IMR-90 (cell line): ENCODE results near the gene ZNF827. TPM values are rescaled to one million over a fixed set of nuclear protein-coding genes. Genes with fewer than 3 reads are reported as not detected.

Source experiments
- ATAC-seq: fragments of 200-7000 bp; cut with Tn5 transposase; 2 replicates; pipeline ENCODE4 v1.9.1; 2020; ENCODE audit warnings: low read depth, mild to moderate bottlenecking, moderate library complexity
- BruUV-seq: library from RNA; stranded (reverse); fragments of 400-500 nt; replicated peaks from 2 replicates; lab custom pipeline; 2021; lab: Mats Ljungman, UMichigan
- CTCF ChIA-PET: fragments of 300-600 bp; formaldehyde crosslinking; extraction: SDS; loops from one replicate; lab custom pipeline; 2021; ENCODE audit warnings: antibody characterized with exemption; lab: Yijun Ruan, JAX
- POLR2A ChIA-PET: fragments of 300-600 bp; sonication (Branson Sonifier 250); formaldehyde crosslinking; loops from one replicate; lab custom pipeline; 2022; ENCODE audit warnings: antibody characterized with exemption; ENCODE audit not compliant: unreplicated experiment; lab: Charles Lee
- DNase-seq: peaks from one replicate; pipeline ENCODE4 v3.0.0; 2013
- H2AFZ ChIP-seq: replicated peaks from 2 replicates; pipeline ENCODE3; 2013; ENCODE audit warnings: low read length, mild to moderate bottlenecking; ENCODE audit not compliant: poor library complexity
- H2AK5ac ChIP-seq: 2 replicates; pipeline ENCODE4 v1.6.1; 2013; ENCODE audit warnings: low read depth, low read length, inconsistent platforms
- H2AK9ac ChIP-seq: replicated peaks from 2 replicates; pipeline ENCODE3; 2013; ENCODE audit warnings: mild to moderate bottlenecking, low read depth, low read length, moderate library complexity; ENCODE audit not compliant: poor library complexity
- H2BK120ac ChIP-seq: 2 replicates; pipeline ENCODE4 v1.6.1; 2013; ENCODE audit warnings: low read depth, low read length, inconsistent platforms
- H2BK15ac ChIP-seq: 3 replicates; pipeline ENCODE4 v1.6.1; 2013; ENCODE audit warnings: low read depth, low read length, inconsistent platforms
- H2BK20ac ChIP-seq: 2 replicates; pipeline ENCODE4 v1.6.1; 2013; ENCODE audit warnings: low read depth, mild to moderate bottlenecking, inconsistent platforms, low read length, moderate library complexity
- H2BK5ac ChIP-seq: 2 replicates; pipeline ENCODE4 v1.6.1; 2013; ENCODE audit warnings: mild to moderate bottlenecking, low read depth, low read length, inconsistent platforms; ENCODE audit not compliant: poor library complexity, severe bottlenecking
- H3K14ac ChIP-seq: replicated peaks from 2 replicates; pipeline ENCODE4 v1.6.1; 2013; ENCODE audit warnings: low read depth, low read length, inconsistent platforms
- H3K18ac ChIP-seq: 2 replicates; pipeline ENCODE4 v1.6.1; 2013; ENCODE audit warnings: low read depth, low read length, control low read depth
- H3K23ac ChIP-seq: 2 replicates; pipeline ENCODE4 v1.6.1; 2013; ENCODE audit warnings: low read depth, low read length, inconsistent platforms
- H3K27ac ChIP-seq: 2 replicates; pipeline ENCODE4 v1.5.1; 2013; ENCODE audit warnings: mild to moderate bottlenecking, control low read depth, low read length; ENCODE audit not compliant: insufficient read depth
- H3K27me3 ChIP-seq: 2 replicates; pipeline ENCODE4 v1.6.1; 2013; ENCODE audit warnings: low read length; ENCODE audit not compliant: control insufficient read depth, insufficient read depth
- H3K36me3 ChIP-seq: 2 replicates; pipeline ENCODE4 v1.6.1; 2013; ENCODE audit warnings: low read length, mixed read lengths; ENCODE audit not compliant: control insufficient read depth, insufficient read depth
- H3K4ac ChIP-seq: 2 replicates; pipeline ENCODE4 v1.6.1; 2013; ENCODE audit warnings: low read depth, low read length, inconsistent platforms
- H3K4me1 ChIP-seq: 2 replicates; pipeline ENCODE4 v1.6.1; 2013; ENCODE audit warnings: low read length, mixed read lengths; ENCODE audit not compliant: control insufficient read depth, insufficient read depth
- H3K4me2 ChIP-seq: 2 replicates; pipeline ENCODE4 v1.6.1; 2013; ENCODE audit warnings: low read depth, mild to moderate bottlenecking, control low read depth, low read length, moderate library complexity
- H3K4me3 ChIP-seq: 2 replicates; pipeline ENCODE4 v1.5.1; 2013; ENCODE audit warnings: low read depth, mild to moderate bottlenecking, control low read depth, low read length, moderate library complexity; ENCODE audit not compliant: insufficient read depth
- H3K56ac ChIP-seq: 2 replicates; pipeline ENCODE4 v1.6.1; 2013; ENCODE audit warnings: low read length, inconsistent platforms; ENCODE audit not compliant: insufficient read depth; ENCODE audit errors: extremely low read depth
- H3K79me1 ChIP-seq, 2 experiments: 2 replicates each; pipeline ENCODE4 v1.6.1; 2013; ENCODE audit warnings: low read length in 2 of 2, inconsistent platforms in 1 of 2, low read depth in 1 of 2
- H3K9ac ChIP-seq: 2 replicates; pipeline ENCODE4 v1.6.1; 2013; ENCODE audit warnings: low read depth, low read length, control low read depth
- H3K9me1 ChIP-seq: 2 replicates; pipeline ENCODE4 v1.6.1; 2013; ENCODE audit warnings: low read length, inconsistent platforms; ENCODE audit not compliant: insufficient read depth
- H3K9me3 ChIP-seq: 2 replicates; pipeline ENCODE4 v1.6.1; 2013; ENCODE audit warnings: low read length; ENCODE audit not compliant: control insufficient read depth, insufficient read depth
- H4K20me1 ChIP-seq: 2 replicates; pipeline ENCODE4 v1.6.1; 2013; ENCODE audit warnings: low read length, inconsistent platforms; ENCODE audit not compliant: insufficient read depth
- H4K5ac ChIP-seq: 2 replicates; pipeline ENCODE4 v1.6.1; 2013; ENCODE audit warnings: mild to moderate bottlenecking, low read depth, low read length, control low read depth
- H4K8ac ChIP-seq, 2 experiments: 2 replicates each; pipeline ENCODE4 v1.6.1; 2013; ENCODE audit warnings: low read depth in 2 of 2, low read length in 2 of 2, control low read depth in 1 of 2, inconsistent platforms in 1 of 2
- H4K91ac ChIP-seq: 2 replicates; pipeline ENCODE4 v1.6.1; 2013; ENCODE audit warnings: low read depth, low read length, inconsistent platforms; ENCODE audit not compliant: insufficient read depth
- BHLHE40 ChIP-seq: fragments of 150-350 bp; IDR thresholded peaks from 2 replicates; pipeline ENCODE4 v1.6.1; 2016; ENCODE audit warnings: mild to moderate bottlenecking, low read depth, low read length
- CEBPB ChIP-seq: IDR thresholded peaks from 2 replicates; pipeline ENCODE4 v1.6.1; 2012; ENCODE audit warnings: low read depth, low read length, improper control_type of control experiment
- CHD1 ChIP-seq: IDR thresholded peaks from 2 replicates; pipeline ENCODE4 v1.6.1; 2012; ENCODE audit warnings: low read depth, low read length, improper control_type of control experiment
- MAFK ChIP-seq: IDR thresholded peaks from 2 replicates; pipeline ENCODE4 v1.6.1; 2012; ENCODE audit warnings: low read depth, low read length, improper control_type of control experiment
- MAZ ChIP-seq: IDR thresholded peaks from 2 replicates; pipeline ENCODE4 v1.6.1; 2012; ENCODE audit warnings: low read depth, mild to moderate bottlenecking, low read length, improper control_type of control experiment, moderate library complexity, borderline replicate concordance
- MXI1 ChIP-seq: IDR thresholded peaks from 2 replicates; pipeline ENCODE4 v1.6.1; 2012; ENCODE audit warnings: low read depth, mild to moderate bottlenecking, low read length, moderate library complexity, borderline replicate concordance
- NFE2L2 ChIP-seq: fragments of 150-350 bp; IDR thresholded peaks from 2 replicates; pipeline ENCODE4 v1.6.1; 2016; ENCODE audit warnings: low read depth, mild to moderate bottlenecking, low read length
- POLR2A ChIP-seq: IDR thresholded peaks from 2 replicates; pipeline ENCODE4 v1.6.1; 2012; ENCODE audit warnings: mild to moderate bottlenecking, low read depth, low read length
- RAD21 ChIP-seq: IDR thresholded peaks from 2 replicates; pipeline ENCODE4 v1.6.1; 2012; ENCODE audit warnings: low read length, improper control_type of control experiment
- RFX5 ChIP-seq: IDR thresholded peaks from 2 replicates; pipeline ENCODE4 v1.8.0; 2012; ENCODE audit warnings: low read depth, mild to moderate bottlenecking, low read length, moderate library complexity
- WGBS, 2 experiments: methylation state at CpG; one replicate each; pipeline versions ENCODE4 v1.1.5 to v1.1.7; 2013; ENCODE audit warnings: missing lambda C conversion rate in 2 of 2; ENCODE audit not compliant: insufficient read length in 1 of 2; ENCODE audit errors: extremely low coverage in 2 of 2; 5-methylcytosine and 5-hydroxymethylcytosine counted together
- dilution Hi-C: fragments of 300-500 bp; cut with HindIII; formaldehyde crosslinking; loops from one replicate; pipeline ENCODE4 v1.14.3; 2018; ENCODE audit warnings: low sequenced_read_pairs; ENCODE audit not compliant: unreplicated experiment
- in situ Hi-C: fragments of 300-500 bp; cut with MboI; formaldehyde crosslinking; loops from 3 replicates; pipeline ENCODE4 v1.14.3; 2019; ENCODE audit warnings: low sequenced_read_pairs, inconsistent platforms, mixed read lengths
- intact Hi-C: fragments of 100-400 bp; cut with micrococcal nuclease; formaldehyde crosslinking; loops from 2 replicates; pipeline ENCODE4 v1.10.0; 2022
- polyA plus RNA-seq, 3 experiments: library from polyadenylated mRNA; depleted of rRNA; stranded (reverse); fragments of >200 nt; gene quantifications; 2 replicates each; pipeline ENCODE4 v1.2.3, GENCODE V29; 2012; ENCODE audit warnings: low replicate concordance in 1 of 3
- total RNA-seq: library from RNA; depleted of rRNA; stranded (reverse); fragments of >200 nt; gene quantifications from 2 replicates; pipeline ENCODE4 v1.2.3, GENCODE V29; 2012
- TF ChIP-seq, protein P1 (sequence below): fragments of 150-350 bp; IDR thresholded peaks from 2 replicates; pipeline ENCODE4 v1.6.1; 2017; ENCODE audit warnings: mild to moderate bottlenecking, antibody characterized with exemption, low read length, low read depth
- TF ChIP-seq, protein P2 (sequence below): conservative IDR thresholded peaks from 2 replicates; pipeline ENCODE4 v1.5.1; 2012; ENCODE audit warnings: mild to moderate bottlenecking, low read depth, low read length, improper control_type of control experiment
- TF ChIP-seq, protein P3 (sequence below): fragments of 150-350 bp; IDR thresholded peaks from 2 replicates; pipeline ENCODE4 v1.6.1; 2016; ENCODE audit warnings: low read depth, mild to moderate bottlenecking, low read length, moderate library complexity, borderline replicate concordance

Gene ZNF827
- total and polyA plus RNA-seq, 2 of the 4 experiments (the other 2 are of a cell fraction): 6.6 to 31.7 TPM

DNA sequence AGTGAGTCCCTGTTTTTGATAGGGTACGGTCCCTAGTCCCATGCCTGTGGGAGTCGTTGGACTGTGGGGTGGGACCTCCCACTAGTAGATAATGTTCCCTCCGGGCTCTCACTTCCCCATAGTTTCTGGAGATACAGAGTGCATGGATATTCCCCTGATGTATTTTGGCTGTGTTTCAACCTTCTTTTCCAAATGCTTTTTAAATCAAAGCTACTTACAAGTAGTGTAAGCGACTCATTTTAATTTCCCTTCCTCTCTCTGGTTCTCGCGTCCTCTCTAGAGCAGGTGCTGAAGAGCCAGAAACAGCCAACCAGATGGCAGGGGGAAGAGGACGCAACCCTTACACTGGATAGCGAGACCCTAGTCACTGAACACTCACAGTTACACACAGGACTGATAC, 79.2 kb downstream of the ZNF827 start:
- H3K18ac ChIP-seq: no peak overlapping the region
- no peaks in the 10 kb centered on the region for H3K27me3 ChIP-seq
- CTCF ChIA-PET: no interaction called here
- no peak overlapping the region for H4K5ac ChIP-seq
- H3K9me3 ChIP-seq: no peaks in the 10 kb centered on the region
- H2AK9ac ChIP-seq: no peak overlapping the region
- no peak overlapping the region for H2AK5ac ChIP-seq
- dilution Hi-C loops: no loop called here
- H3K4me1 ChIP-seq: no peaks in the 10 kb centered on the region; the same call in none of the 2 replicates
- no peak overlapping the region for H2BK15ac ChIP-seq
- H3K36me3 ChIP-seq: peaks cover 1% of the 10 kb centered on the region; the same call in 1 of the 2 replicates
- H4K91ac ChIP-seq: no peak overlapping the region
- no peak overlapping the region for H3K23ac ChIP-seq
- H3K27ac ChIP-seq: no peak overlapping the region
- BruUV-seq: no TSS peak
- in situ Hi-C loops: no loop called here
- no peak overlapping the region for H3K9ac ChIP-seq
- WGBS, 2 experiments: no CpG with 5 or more reads among the region's 8 CpGs
- H2AFZ ChIP-seq: no peak overlapping the region
- POLR2A ChIA-PET: no interaction called here
- no peak overlapping the region for H3K56ac ChIP-seq
- peaks cover 0 to 12% of the 10 kb centered on the region in 2 experiments; a peak in 3 of 4 replicates for H3K79me1 ChIP-seq
- no peak overlapping the region for H2BK120ac ChIP-seq
- H4K20me1 ChIP-seq: no peaks in the 10 kb centered on the region
- peaks cover 5% of the 10 kb centered on the region; the same call in 1 of the 2 replicates for H3K9me1 ChIP-seq
- intact Hi-C loops: no loop called here
- H3K4me2 ChIP-seq: no peak overlapping the region
- no peak overlapping the region for H3K4ac ChIP-seq
- H2BK5ac ChIP-seq: no peak overlapping the region
- H2BK20ac ChIP-seq: no peak overlapping the region
- H3K4me3 ChIP-seq: no peak overlapping the region
- H3K14ac ChIP-seq: no peak overlapping the region
- no peak overlapping the region for H4K8ac ChIP-seq
- TF ChIP-seq POLR2A (no peak), NFE2L2 (no peak), CEBPB (no peak), BHLHE40 (no peak), MAFK (no peak), MXI1 (no peak), RAD21 (no peak), RFX5 (no peak), CHD1 (no peak), MAZ (no peak)
- TF ChIP-seq, protein P1, sequence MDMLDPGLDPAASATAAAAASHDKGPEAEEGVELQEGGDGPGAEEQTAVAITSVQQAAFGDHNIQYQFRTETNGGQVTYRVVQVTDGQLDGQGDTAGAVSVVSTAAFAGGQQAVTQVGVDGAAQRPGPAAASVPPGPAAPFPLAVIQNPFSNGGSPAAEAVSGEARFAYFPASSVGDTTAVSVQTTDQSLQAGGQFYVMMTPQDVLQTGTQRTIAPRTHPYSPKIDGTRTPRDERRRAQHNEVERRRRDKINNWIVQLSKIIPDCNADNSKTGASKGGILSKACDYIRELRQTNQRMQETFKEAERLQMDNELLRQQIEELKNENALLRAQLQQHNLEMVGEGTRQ: no peak
- TF ChIP-seq, protein P2, sequence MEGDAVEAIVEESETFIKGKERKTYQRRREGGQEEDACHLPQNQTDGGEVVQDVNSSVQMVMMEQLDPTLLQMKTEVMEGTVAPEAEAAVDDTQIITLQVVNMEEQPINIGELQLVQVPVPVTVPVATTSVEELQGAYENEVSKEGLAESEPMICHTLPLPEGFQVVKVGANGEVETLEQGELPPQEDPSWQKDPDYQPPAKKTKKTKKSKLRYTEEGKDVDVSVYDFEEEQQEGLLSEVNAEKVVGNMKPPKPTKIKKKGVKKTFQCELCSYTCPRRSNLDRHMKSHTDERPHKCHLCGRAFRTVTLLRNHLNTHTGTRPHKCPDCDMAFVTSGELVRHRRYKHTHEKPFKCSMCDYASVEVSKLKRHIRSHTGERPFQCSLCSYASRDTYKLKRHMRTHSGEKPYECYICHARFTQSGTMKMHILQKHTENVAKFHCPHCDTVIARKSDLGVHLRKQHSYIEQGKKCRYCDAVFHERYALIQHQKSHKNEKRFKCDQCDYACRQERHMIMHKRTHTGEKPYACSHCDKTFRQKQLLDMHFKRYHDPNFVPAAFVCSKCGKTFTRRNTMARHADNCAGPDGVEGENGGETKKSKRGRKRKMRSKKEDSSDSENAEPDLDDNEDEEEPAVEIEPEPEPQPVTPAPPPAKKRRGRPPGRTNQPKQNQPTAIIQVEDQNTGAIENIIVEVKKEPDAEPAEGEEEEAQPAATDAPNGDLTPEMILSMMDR: no peak
- TF ChIP-seq, protein P3, sequence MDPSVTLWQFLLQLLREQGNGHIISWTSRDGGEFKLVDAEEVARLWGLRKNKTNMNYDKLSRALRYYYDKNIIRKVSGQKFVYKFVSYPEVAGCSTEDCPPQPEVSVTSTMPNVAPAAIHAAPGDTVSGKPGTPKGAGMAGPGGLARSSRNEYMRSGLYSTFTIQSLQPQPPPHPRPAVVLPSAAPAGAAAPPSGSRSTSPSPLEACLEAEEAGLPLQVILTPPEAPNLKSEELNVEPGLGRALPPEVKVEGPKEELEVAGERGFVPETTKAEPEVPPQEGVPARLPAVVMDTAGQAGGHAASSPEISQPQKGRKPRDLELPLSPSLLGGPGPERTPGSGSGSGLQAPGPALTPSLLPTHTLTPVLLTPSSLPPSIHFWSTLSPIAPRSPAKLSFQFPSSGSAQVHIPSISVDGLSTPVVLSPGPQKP: no peak
- ATAC-seq (no peak), DNase-seq (no peak)
